Muscle layer of colon (tissue), 2 donors: ENCODE measurements around the gene POC1B.

Experiments used
- H3K27ac ChIP-seq: one replicate; pipeline ENCODE4 v1.7.0; 2013; ENCODE audit warnings: low read depth, mild to moderate bottlenecking, low read length, moderate library complexity
- H3K27me3 ChIP-seq, 2 donors: one replicate each; pipeline ENCODE4 v1.7.0; 2013; ENCODE audit warnings: low read length in 2 of 2, mild to moderate bottlenecking in 2 of 2; ENCODE audit not compliant: insufficient read depth in 2 of 2, control insufficient read depth in 1 of 2
- H3K36me3 ChIP-seq: one replicate; pipeline ENCODE4 v1.7.0; 2013; ENCODE audit warnings: mild to moderate bottlenecking, low read length; ENCODE audit not compliant: insufficient read depth
- H3K4me1 ChIP-seq: one replicate; pipeline ENCODE4 v1.7.0; 2013; ENCODE audit warnings: mild to moderate bottlenecking, low read length; ENCODE audit not compliant: insufficient read depth
- H3K4me3 ChIP-seq, 2 donors: one replicate each; pipeline ENCODE4 v1.7.0; 2013; ENCODE audit warnings: low read length in 2 of 2, low read depth in 1 of 2, mild to moderate bottlenecking in 1 of 2, moderate library complexity in 1 of 2
- H3K9ac ChIP-seq: one replicate; pipeline ENCODE4 v1.7.0; 2013; ENCODE audit warnings: low read length
- H3K9me3 ChIP-seq: one replicate; pipeline ENCODE4 v1.7.0; 2013; ENCODE audit warnings: mild to moderate bottlenecking, low read length
- donor health status: abdominal sarcoma.
- donor health status: Adenocarcinoma of cecum.

The POC1B gene

GRCh38 chr12:89373763-89374572 is 151.9 kb downstream of the POC1B start:
- H3K9me3 ChIP-seq: no peaks in the 10 kb centered on the region
- H3K4me3 ChIP-seq: no peak overlapping the region
- H3K4me1 ChIP-seq: peaks cover 5% of the 10 kb centered on the region
- H3K27ac ChIP-seq: no peak overlapping the region
- no peaks in the 10 kb centered on the region for H3K36me3 ChIP-seq
- H3K27me3 ChIP-seq: no peaks in the 10 kb centered on the region
- H3K9ac ChIP-seq: no peak overlapping the region

- Histone ChIP-seq H3K9me3 (no peaks in the 10 kb centered on the region), H3K27ac (no peak overlapping the region), H3K36me3 (no peaks in the 10 kb centered on the region), H3K9ac (no peak overlapping the region), H3K27me3 (no peaks in the 10 kb centered on the region), H3K4me3 (no peak overlapping the region), H3K4me1 (peaks cover 5% of the 10 kb centered on the region)
Observed at GRCh38 chr12:89372584-89373370, 153.1 kb downstream of the POC1B start.

GRCh38 chr12:89370850-89371249 is 155.0 kb downstream of the POC1B start:
- peaks cover 5% of the 10 kb centered on the region for H3K4me1 ChIP-seq
- H3K9me3 ChIP-seq: no peaks in the 10 kb centered on the region
- no peak overlapping the region for H3K9ac ChIP-seq
- H3K36me3 ChIP-seq: no peaks in the 10 kb centered on the region
- H3K4me3 ChIP-seq: no peak overlapping the region
- H3K27ac ChIP-seq: no peak overlapping the region
- no peaks in the 10 kb centered on the region for H3K27me3 ChIP-seq

GRCh38 chr12:89370421-89370831 is 155.4 kb downstream of the POC1B start:
- no peaks in the 10 kb centered on the region for H3K9me3 ChIP-seq
- no peaks in the 10 kb centered on the region for H3K27me3 ChIP-seq
- peaks cover 5% of the 10 kb centered on the region for H3K4me1 ChIP-seq
- no peak overlapping the region for H3K9ac ChIP-seq
- H3K36me3 ChIP-seq: no peaks in the 10 kb centered on the region
- H3K4me3 ChIP-seq: no peak overlapping the region
- H3K27ac ChIP-seq: no peak overlapping the region
